Brain microvascular endothelial cell (primary cell): Measurements from ENCODE around the gene REXO1.
"Not testable (repeated sequence)": the region's sequence is repeated elsewhere in the genome, so short reads cannot be mapped to it uniquely, and the experiment has no call there.

Source experiments
- DNase-seq: peaks from one replicate; pipeline ENCODE4 v3.0.0-alpha.2; 2020
- H3K27ac ChIP-seq: fragments of 250-450 bp; sonication (Bioruptor Pico); 2 replicates; pipeline ENCODE4 v1.5.1; 2020; ENCODE audit warnings: mild to moderate bottlenecking, moderate library complexity
- H3K27me3 ChIP-seq: fragments of 250-450 bp; sonication (Bioruptor Pico); replicated peaks from 2 replicates; pipeline ENCODE4 v1.5.1; 2020; ENCODE audit warnings: mild to moderate bottlenecking
- H3K36me3 ChIP-seq: fragments of 250-450 bp; sonication (Bioruptor Pico); replicated peaks from 2 replicates; pipeline ENCODE4 v1.5.1; 2020; ENCODE audit warnings: mild to moderate bottlenecking
- H3K4me3 ChIP-seq: 2 replicates; pipeline ENCODE4 v1.5.1; 2011; ENCODE audit warnings: low read depth, mild to moderate bottlenecking, control low read depth, low read length, moderate library complexity
- CTCF ChIP-seq: IDR thresholded peaks from 2 replicates; pipeline ENCODE4 v1.5.1; 2011; ENCODE audit warnings: low read depth, mild to moderate bottlenecking, moderate library complexity, low read length, control low read depth, inconsistent platforms; ENCODE audit errors: missing control alignments
- in situ Hi-C: cut with HindIII; loops from 2 replicates; pipeline ENCODE4 v1.10.0; 2017; ENCODE audit warnings: low sequenced_read_pairs, low pct_ligation_motif_present

Gene REXO1, protein sequence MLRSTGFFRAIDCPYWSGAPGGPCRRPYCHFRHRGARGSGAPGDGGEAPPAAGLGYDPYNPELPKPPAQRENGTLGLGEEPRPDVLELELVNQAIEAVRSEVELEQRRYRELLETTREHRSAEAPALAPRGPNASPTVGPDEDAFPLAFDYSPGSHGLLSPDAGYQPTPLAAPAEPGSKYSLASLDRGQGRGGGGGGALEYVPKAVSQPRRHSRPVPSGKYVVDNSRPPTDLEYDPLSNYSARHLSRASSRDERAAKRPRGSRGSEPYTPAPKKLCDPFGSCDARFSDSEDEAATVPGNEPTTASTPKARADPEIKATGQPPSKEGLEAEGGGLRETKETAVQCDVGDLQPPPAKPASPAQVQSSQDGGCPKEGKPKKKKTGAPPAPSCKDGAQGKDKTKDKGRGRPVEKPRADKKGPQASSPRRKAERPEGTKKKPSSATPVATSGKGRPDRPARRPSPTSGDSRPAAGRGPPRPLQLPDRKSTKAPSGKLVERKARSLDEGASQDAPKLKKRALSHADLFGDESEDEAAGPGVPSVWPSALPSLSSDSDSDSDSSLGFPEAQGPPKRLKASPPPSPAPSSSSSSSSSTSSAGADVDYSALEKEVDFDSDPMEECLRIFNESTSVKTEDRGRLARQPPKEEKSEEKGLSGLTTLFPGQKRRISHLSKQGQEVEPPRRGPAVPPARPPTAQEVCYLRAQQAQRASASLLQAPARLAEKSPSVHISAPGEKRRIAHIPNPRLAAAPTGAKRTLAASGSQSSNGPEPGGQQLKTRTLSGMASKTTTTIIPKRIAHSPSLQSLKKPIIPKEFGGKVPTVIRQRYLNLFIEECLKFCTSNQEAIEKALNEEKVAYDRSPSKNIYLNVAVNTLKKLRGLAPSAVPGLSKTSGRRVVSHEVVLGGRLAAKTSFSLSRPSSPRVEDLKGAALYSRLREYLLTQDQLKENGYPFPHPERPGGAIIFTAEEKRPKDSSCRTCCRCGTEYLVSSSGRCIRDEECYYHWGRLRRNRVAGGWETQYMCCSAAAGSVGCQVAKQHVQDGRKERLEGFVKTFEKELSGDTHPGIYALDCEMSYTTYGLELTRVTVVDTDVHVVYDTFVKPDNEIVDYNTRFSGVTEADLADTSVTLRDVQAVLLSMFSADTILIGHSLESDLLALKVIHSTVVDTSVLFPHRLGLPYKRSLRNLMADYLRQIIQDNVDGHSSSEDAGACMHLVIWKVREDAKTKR

DNA sequence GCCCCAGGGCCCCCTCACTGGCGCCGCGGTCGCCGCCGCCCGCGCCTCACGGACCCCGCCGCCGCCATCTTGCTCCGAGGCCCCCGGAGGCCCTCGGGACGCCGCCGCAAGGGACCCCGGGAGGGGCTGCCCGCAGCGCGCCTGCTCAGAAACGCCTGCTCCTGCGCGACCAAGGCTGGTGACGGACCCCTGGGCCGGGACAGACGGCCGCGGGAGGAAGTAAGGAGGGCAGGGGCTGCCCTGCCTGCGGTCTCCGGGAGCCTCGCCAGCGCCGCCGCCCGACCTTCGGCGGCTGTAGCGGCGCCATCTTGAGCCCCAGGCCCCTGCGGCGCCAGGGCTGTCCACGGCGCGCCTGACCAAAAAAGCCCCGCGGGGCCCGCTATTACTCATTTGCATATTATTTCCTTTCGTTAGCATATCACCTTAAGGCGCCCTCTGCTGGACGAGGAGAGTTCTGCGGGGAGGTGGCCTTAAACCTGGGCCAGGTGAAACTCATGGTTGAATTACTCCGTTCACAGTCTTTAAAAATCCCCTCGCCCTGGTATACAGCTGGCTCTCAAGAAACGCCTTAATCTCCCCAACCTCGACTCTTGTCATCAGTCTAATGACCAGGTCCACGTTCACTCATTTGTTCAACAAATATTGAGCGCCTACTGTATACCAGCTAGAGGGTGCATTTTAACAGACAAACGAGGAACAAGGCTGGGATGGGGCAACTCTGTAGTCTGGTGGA is at the start of gene REXO1:
Gene REXO1, minus strand, starts transcription at position 85 of the 733 bp plus-strand sequence. CDS start 125 bp downstream, outside the sequence.
- peak within 1 kb of the TSS; percentile 95 for H3K4me3 ChIP-seq
- peaks cover 2% of the 10 kb centered on the region for H3K36me3 ChIP-seq
- DNase-seq: peak; percentile 92
- in situ Hi-C loops: no loop called here
- peak; percentile 91 for TF ChIP-seq CTCF
- H3K27me3 ChIP-seq: no peaks in the 10 kb centered on the region
- H3K27ac ChIP-seq: peak within 1 kb of the TSS; percentile 100

GRCh38 chr19:1896508-1896907 is 48.2 kb upstream of the REXO1 start:
- TF ChIP-seq CTCF: no peak
- in situ Hi-C loops: no loop called here
- no peak for DNase-seq
- no peaks in the 10 kb centered on the region for H3K27me3 ChIP-seq
- H3K36me3 ChIP-seq: no peaks in the 10 kb centered on the region
- H3K27ac ChIP-seq: no peak overlapping the region
- H3K4me3 ChIP-seq: no peak overlapping the region

GRCh38 chr19:1893791-1894190 is 45.5 kb upstream of the REXO1 start:
- Histone ChIP-seq H3K27me3 (no peaks in the 10 kb centered on the region), H3K4me3 (no peak overlapping the region), H3K27ac (no peak overlapping the region), H3K36me3 (no peaks in the 10 kb centered on the region)
- in situ Hi-C loops: no loop called here
- no peak for TF ChIP-seq CTCF
- DNase-seq: no peak

DNA sequence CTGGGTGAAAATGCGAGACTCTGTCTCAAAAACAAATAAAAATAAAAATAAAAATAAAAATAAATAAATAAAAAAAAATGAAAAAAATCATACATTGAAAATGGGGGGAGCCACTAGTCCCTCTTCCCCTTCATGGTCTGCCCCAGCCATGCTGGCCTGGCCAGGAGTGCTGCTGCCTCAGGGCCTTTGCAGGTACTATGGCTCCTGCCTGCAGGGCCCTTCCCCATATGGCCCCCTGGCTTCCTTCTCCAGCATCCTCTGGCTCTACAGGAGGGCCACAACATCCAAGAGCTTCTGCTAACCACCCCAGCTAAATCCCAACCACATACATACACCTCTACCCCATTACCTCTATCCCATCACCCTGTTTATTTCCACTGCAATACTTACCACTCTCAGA is 41.6 kb upstream of the REXO1 start:
- in situ Hi-C loops: no loop called here
- TF ChIP-seq CTCF: no peak
- Histone ChIP-seq H3K27ac (no peak overlapping the region), H3K27me3 (no peaks in the 10 kb centered on the region), H3K4me3 (no peak overlapping the region), H3K36me3 (no peaks in the 10 kb centered on the region)
- DNase-seq: no peak

GRCh38 chr19:1888385-1888784 is 40.1 kb upstream of the REXO1 start:
- no peaks in the 10 kb centered on the region for H3K36me3 ChIP-seq
- no peak overlapping the region for H3K4me3 ChIP-seq
- no peak for TF ChIP-seq CTCF
- no peak overlapping the region for H3K27ac ChIP-seq
- no peaks in the 10 kb centered on the region for H3K27me3 ChIP-seq
- DNase-seq: no peak
- in situ Hi-C loops: no loop called here

DNA sequence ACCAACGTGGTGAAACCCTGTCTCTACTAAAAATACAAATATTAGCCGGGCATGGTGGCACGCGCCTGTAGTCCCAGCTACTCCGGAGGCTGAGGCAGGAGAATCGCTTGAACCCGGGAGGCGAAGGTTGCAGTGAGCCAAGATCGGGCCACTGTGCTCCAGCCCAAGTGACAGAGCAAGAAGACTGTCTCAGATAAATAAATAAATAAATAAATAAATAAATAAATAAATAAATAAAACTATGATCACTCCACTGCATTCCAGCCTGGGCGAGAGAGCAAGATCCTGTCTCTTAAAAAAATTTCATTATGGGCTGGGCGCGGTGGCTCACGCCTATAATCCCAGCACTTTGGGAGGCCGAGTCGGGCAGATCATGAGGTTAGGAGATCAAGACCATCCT is 38.1 kb upstream of the REXO1 start:
- in situ Hi-C loops, H3K27me3 ChIP-seq, H3K4me3 ChIP-seq, H3K36me3 ChIP-seq, DNase-seq, H3K27ac ChIP-seq: not testable (repeated sequence)

GRCh38 chr19:1885398-1886119 is 37.3 kb upstream of the REXO1 start, which contains the start of gene ABHD17A:
TSS of gene ABHD17A (minus strand) at chr19:1885496. CDS start at chr19:1881566, 3,930 bp downstream.
- peak; percentile 82 for DNase-seq
- Histone ChIP-seq H3K27ac (peak within 1 kb of the TSS; percentile 49), H3K4me3 (peak within 1 kb of the TSS; percentile 92)
- H3K36me3 ChIP-seq, H3K27me3 ChIP-seq, in situ Hi-C loops: not testable (repeated sequence)
